Measurements from ENCODE around the gene PTGES. TPM values are rescaled to one million over a fixed set of nuclear protein-coding genes. Genes with fewer than 3 reads are reported as not detected.

The PTGES gene
- total and polyA plus RNA-seq, 9 of the 15 experiments (the other 6 are each of a cell fraction or from before 2014, with no cell fraction given), result 0.13 TPM; not detected in 8

DNA sequence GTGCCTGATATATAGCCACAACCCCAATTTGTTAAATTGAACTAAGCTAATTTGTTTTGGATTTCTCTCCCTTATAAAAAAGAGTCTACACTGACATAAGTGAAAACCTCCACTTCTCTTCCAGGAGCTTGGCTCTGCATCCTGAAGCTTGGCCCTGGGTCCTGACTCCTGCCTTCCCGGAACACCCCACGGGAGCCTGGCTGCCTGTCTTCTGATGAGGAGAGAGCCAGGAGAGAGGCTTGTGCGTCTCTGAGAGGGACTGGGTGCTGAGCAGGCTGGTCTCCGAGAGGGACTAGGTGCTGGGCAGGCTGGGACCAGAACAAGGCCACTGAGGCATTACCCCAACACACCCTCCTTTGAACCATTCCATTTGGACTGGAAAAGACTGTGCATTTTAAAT lies 6.5 kb upstream of the PTGES start:
- H3K79me2 ChIP-seq (ENCODE audit: control insufficient read depth, insufficient read depth, low read length), result no peaks in the 10 kb centered on the region
- H2AFZ ChIP-seq (ENCODE audit: low read depth, low read length), result no peak overlapping the region
- no peak overlapping the region for H3K4me2 ChIP-seq (ENCODE audit: insufficient read depth, low read length)
- peak in 1 of 4 experiments; percentile 14 for DNase-seq (ENCODE audit: extremely low read depth in 1 of 4, low spot score in 3 of 4)
- peaks cover 23 to 26% of the 10 kb centered on the region in 2 experiments for H3K4me1 ChIP-seq (replicated peaks in 1 of 2; ENCODE audit: control insufficient read depth in 2 of 2, insufficient read depth in 2 of 2, low read length in 2 of 2)
- POLR2A ChIA-PET, result interaction anchor here (0.6 to 1.5 kb wide), 7 partner anchors 9 to 263 kb away, joined by 3 to 6 read pairs (median 4); no protein-coding TSS in a partner anchor
- H3K4me3 ChIP-seq, result no peak overlapping the region
- H3K9ac ChIP-seq (ENCODE audit: insufficient read depth in 1 of 2, low read depth in 2 of 2, low read length in 2 of 2), result no peak overlapping the region
- no TSS peak for BruUV-seq (replicated peaks)
- CTCF ChIA-PET (ENCODE audit: low intra/inter-chr PET ratio), result no interaction called here
- intact Hi-C loops (cut with micrococcal nuclease) (loop anchor here (1.0 kb wide), 1 partner anchor 17 kb away; no protein-coding TSS in a partner anchor), in situ Hi-C loops (cut with MboI) (no loop called here)
- no peaks in the 10 kb centered on the region for H3K9me1 ChIP-seq (ENCODE audit: control insufficient read depth, insufficient read depth, low read length)
- 0 out of 2 replicates have a peak, but pooled peaks cover 5% of the 10 kb centered on the region for H4K20me1 ChIP-seq (replicated peaks; ENCODE audit: control insufficient read depth, insufficient read depth, low read length)
- H3K36me3 ChIP-seq (ENCODE audit: control insufficient read depth, insufficient read depth, low read length), result no peaks in the 10 kb centered on the region
- no peak overlapping the region for H3K27ac ChIP-seq (ENCODE audit: extremely low read depth, low read depth, low read length)
- 60% methylated on average over 4 of the region's 4 CpGs for WGBS (ENCODE audit: insufficient coverage, low coverage, missing lambda C conversion rate)
- no peak for FAIRE-seq
- peaks cover 10 to 17% of the 10 kb centered on the region in 2 experiments; a peak in 4 of 5 replicates for H3K27me3 ChIP-seq (ENCODE audit: control insufficient read depth in 2 of 2, insufficient read depth in 2 of 2, low read length in 2 of 2)
- TF ChIP-seq, protein P1, sequence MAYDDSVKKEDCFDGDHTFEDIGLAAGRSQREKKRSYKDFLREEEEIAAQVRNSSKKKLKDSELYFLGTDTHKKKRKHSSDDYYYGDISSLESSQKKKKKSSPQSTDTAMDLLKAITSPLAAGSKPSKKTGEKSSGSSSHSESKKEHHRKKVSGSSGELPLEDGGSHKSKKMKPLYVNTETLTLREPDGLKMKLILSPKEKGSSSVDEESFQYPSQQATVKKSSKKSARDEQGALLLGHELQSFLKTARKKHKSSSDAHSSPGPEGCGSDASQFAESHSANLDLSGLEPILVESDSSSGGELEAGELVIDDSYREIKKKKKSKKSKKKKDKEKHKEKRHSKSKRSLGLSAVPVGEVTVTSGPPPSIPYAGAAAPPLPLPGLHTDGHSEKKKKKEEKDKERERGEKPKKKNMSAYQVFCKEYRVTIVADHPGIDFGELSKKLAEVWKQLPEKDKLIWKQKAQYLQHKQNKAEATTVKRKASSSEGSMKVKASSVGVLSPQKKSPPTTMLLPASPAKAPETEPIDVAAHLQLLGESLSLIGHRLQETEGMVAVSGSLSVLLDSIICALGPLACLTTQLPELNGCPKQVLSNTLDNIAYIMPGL (CRISPR knock-in tag; IDR thresholded peaks at IDR 0.05), result no peak
- TF ChIP-seq CBFB (CRISPR knock-in tag; IDR thresholded peaks at IDR 0.05), result peak; percentile 33; the same call in 1 of the 2 replicates
- TF ChIP-seq, protein P2, sequence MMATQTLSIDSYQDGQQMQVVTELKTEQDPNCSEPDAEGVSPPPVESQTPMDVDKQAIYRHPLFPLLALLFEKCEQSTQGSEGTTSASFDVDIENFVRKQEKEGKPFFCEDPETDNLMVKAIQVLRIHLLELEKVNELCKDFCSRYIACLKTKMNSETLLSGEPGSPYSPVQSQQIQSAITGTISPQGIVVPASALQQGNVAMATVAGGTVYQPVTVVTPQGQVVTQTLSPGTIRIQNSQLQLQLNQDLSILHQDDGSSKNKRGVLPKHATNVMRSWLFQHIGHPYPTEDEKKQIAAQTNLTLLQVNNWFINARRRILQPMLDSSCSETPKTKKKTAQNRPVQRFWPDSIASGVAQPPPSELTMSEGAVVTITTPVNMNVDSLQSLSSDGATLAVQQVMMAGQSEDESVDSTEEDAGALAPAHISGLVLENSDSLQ (IDR thresholded peaks at IDR 0.05), result 0 out of 2 replicates have a peak, but pooled peaks have one; percentile 3
- no peak for ATAC-seq
- H3K9me3 ChIP-seq (replicated peaks; ENCODE audit: control insufficient read depth, insufficient read depth, low read depth, low read length), result no peaks in the 10 kb centered on the region
